H1 (cell line): ENCODE measurements around the gene GZMM. TPM values are rescaled to one million over a fixed set of nuclear protein-coding genes. Genes with fewer than 3 reads are reported as not detected.

Experiments used
- CTCF ChIA-PET: fragments of 300-600 bp; sonication (Branson Sonifier 250); formaldehyde crosslinking; loops from one replicate; lab custom pipeline; 2021; ENCODE audit not compliant: partially characterized antibody; lab: Charles Lee
- POLR2A ChIA-PET: fragments of 300-600 bp; sonication (Branson Sonifier 250); formaldehyde crosslinking; loops from one replicate; lab custom pipeline; 2021; ENCODE audit warnings: inconsistent platforms; ENCODE audit not compliant: partially characterized antibody; lab: Charles Lee
- DNase-seq, 2 experiments: peaks; one replicate each; pipeline versions ENCODE4 v3.0.0 to v3.0.0-alpha.2; 2010 to 2022; ENCODE audit warnings: low spot score in 2 of 2, low read depth in 1 of 2, mixed read lengths in 1 of 2
- FAIRE-seq: peaks from 2 replicates; lab custom pipeline; 2011; peaks lifted over from hg19 to GRCh38; lab: Jason Lieb, UNC
- H2AFZ ChIP-seq: 2 replicates; pipeline ENCODE4 v1.8.1; 2012; ENCODE audit warnings: low read length, inconsistent platforms
- H2AK5ac ChIP-seq: 2 replicates; pipeline ENCODE4 v1.6.1; 2013; ENCODE audit warnings: low read depth, low read length
- H2BK120ac ChIP-seq: replicated peaks from 2 replicates; pipeline ENCODE3; 2013; ENCODE audit warnings: low read depth, low read length, inconsistent platforms
- H2BK12ac ChIP-seq: 2 replicates; pipeline ENCODE4 v1.6.1; 2013; ENCODE audit warnings: low read depth, low read length
- H2BK15ac ChIP-seq: 2 replicates; pipeline ENCODE4 v1.6.1; 2013; ENCODE audit warnings: low read length
- H2BK20ac ChIP-seq: 2 replicates; pipeline ENCODE4 v1.6.1; 2013; ENCODE audit warnings: low read length
- H2BK5ac ChIP-seq: 2 replicates; pipeline ENCODE4 v1.6.1; 2013; ENCODE audit warnings: low read depth, low read length
- H3K14ac ChIP-seq: 2 replicates; pipeline ENCODE4 v1.6.1; 2013; ENCODE audit warnings: inconsistent platforms; ENCODE audit not compliant: insufficient read length
- H3K18ac ChIP-seq: 2 replicates; pipeline ENCODE4 v1.6.1; 2013; ENCODE audit warnings: low read length; ENCODE audit errors: extremely low read depth
- H3K23ac ChIP-seq: 2 replicates; pipeline ENCODE4 v1.6.1; 2013; ENCODE audit warnings: inconsistent platforms; ENCODE audit not compliant: insufficient read length
- H3K23me2 ChIP-seq: 2 replicates; pipeline ENCODE4 v1.6.1; 2013; ENCODE audit warnings: low read depth, low read length
- H3K27ac ChIP-seq: 2 replicates; pipeline ENCODE4 v1.6.1; 2011; ENCODE audit warnings: low read depth, low read length, inconsistent platforms
- H3K27me3 ChIP-seq, 4 experiments: replicated peaks in 1 of 4; 1 replicate in 1 of 4; 2 replicates in 3 of 4; pipeline versions ENCODE4 v1.6.1 to v1.8.1; 2011 to 2013; ENCODE audit warnings: low read length in 3 of 4, mild to moderate bottlenecking in 3 of 4, inconsistent platforms in 2 of 4, mixed read lengths in 2 of 4, moderate library complexity in 1 of 4; ENCODE audit not compliant: control insufficient read depth in 3 of 4, insufficient read depth in 3 of 4; ENCODE audit errors: extremely low read depth in 1 of 4
- H3K36me3 ChIP-seq, 4 experiments: 2 replicates each; pipeline versions ENCODE4 v1.6.1 to v1.8.1; 2011 to 2013; ENCODE audit warnings: mild to moderate bottlenecking in 4 of 4, low read length in 3 of 4, moderate library complexity in 2 of 4, control low read depth in 1 of 4, inconsistent platforms in 1 of 4; ENCODE audit not compliant: insufficient read depth in 4 of 4, control insufficient read depth in 2 of 4
- H3K4ac ChIP-seq: replicated peaks from 2 replicates; pipeline ENCODE3; 2013; ENCODE audit warnings: low read length, low read depth, mixed read lengths, inconsistent platforms; ENCODE audit not compliant: insufficient read length
- H3K4me1 ChIP-seq, 4 experiments: replicated peaks in 1 of 4; 1 replicate in 1 of 4; 2 replicates in 3 of 4; pipeline versions ENCODE4 v1.6.1 to v1.8.1; 2011 to 2013; ENCODE audit warnings: low read length in 3 of 4, inconsistent platforms in 2 of 4, mixed read lengths in 1 of 4; ENCODE audit not compliant: insufficient read depth in 4 of 4, control insufficient read depth in 3 of 4
- H3K4me2 ChIP-seq, 2 experiments: 2 replicates each; pipeline versions ENCODE4 v1.6.1 to v1.8.1; 2011 to 2013; ENCODE audit warnings: low read depth in 2 of 2, low read length in 2 of 2, control low read depth in 1 of 2, inconsistent platforms in 1 of 2, mild to moderate bottlenecking in 1 of 2; ENCODE audit not compliant: insufficient read depth in 1 of 2
- H3K4me3 ChIP-seq, 4 experiments: fragments of 200-600, 300-600 bp in 1 of 4; sonication (generic), shearing (Covaris generic), sonication (Bioruptor Twin) in 1 of 4; 2 replicates each; pipeline versions ENCODE4 v1.5.1 to v1.8.1; 2011 to 2016; ENCODE audit warnings: low read length in 4 of 4, low read depth in 3 of 4, control low read depth in 2 of 4, inconsistent platforms in 2 of 4, mild to moderate bottlenecking in 2 of 4, mixed read lengths in 1 of 4, moderate library complexity in 1 of 4; ENCODE audit not compliant: insufficient read depth in 2 of 4; ENCODE audit errors: extremely low read depth in 1 of 4
- H3K56ac ChIP-seq: replicated peaks from 2 replicates; pipeline ENCODE3; 2013; ENCODE audit warnings: low read depth, mild to moderate bottlenecking, mixed read lengths, low read length, inconsistent platforms; ENCODE audit not compliant: insufficient read length
- H3K79me1 ChIP-seq: 2 replicates; pipeline ENCODE4 v1.6.1; 2013; ENCODE audit warnings: low read depth, low read length, control low read depth
- H3K79me2 ChIP-seq, 2 experiments: 2 replicates each; pipeline versions ENCODE4 v1.6.1 to v1.8.1; 2012 to 2013; ENCODE audit warnings: low read length in 2 of 2, mild to moderate bottlenecking in 2 of 2, inconsistent platforms in 1 of 2; ENCODE audit not compliant: insufficient read depth in 2 of 2, control insufficient read depth in 1 of 2
- H3K9ac ChIP-seq, 4 experiments: replicated peaks in 1 of 4; 1 replicate in 1 of 4; 2 replicates in 3 of 4; pipeline versions ENCODE4 v1.6.1 to v1.8.1; 2011 to 2013; ENCODE audit warnings: low read depth in 3 of 4, low read length in 3 of 4, control low read depth in 2 of 4, mild to moderate bottlenecking in 2 of 4, moderate library complexity in 2 of 4, inconsistent platforms in 1 of 4; ENCODE audit errors: extremely low read depth in 1 of 4
- H3K9me3 ChIP-seq, 2 experiments: 2 replicates each; pipeline versions ENCODE4 v1.6.1 to v1.8.1; 2012 to 2013; ENCODE audit warnings: mild to moderate bottlenecking in 2 of 2, moderate library complexity in 2 of 2, control low read depth in 1 of 2, inconsistent platforms in 1 of 2, low read depth in 1 of 2, low read length in 1 of 2, mixed read lengths in 1 of 2; ENCODE audit not compliant: insufficient read depth in 2 of 2
- H4K20me1 ChIP-seq, 2 experiments: replicated peaks in 1 of 2; 2 replicates each; pipeline versions ENCODE3 to v1.8.1; 2011 to 2013; ENCODE audit warnings: inconsistent platforms in 2 of 2, low read length in 2 of 2, mild to moderate bottlenecking in 1 of 2; ENCODE audit not compliant: insufficient read depth in 2 of 2, control insufficient read depth in 1 of 2
- H4K5ac ChIP-seq: 2 replicates; pipeline ENCODE4 v1.6.1; 2013; ENCODE audit warnings: low read length, low read depth, mixed read lengths, inconsistent platforms; ENCODE audit not compliant: insufficient read length
- H4K8ac ChIP-seq: 2 replicates; pipeline ENCODE4 v1.8.0; 2013; ENCODE audit warnings: mild to moderate bottlenecking, moderate library complexity, low read length, inconsistent platforms; ENCODE audit not compliant: insufficient read depth; ENCODE audit errors: extremely low read depth
- H4K91ac ChIP-seq: replicated peaks from 2 replicates; pipeline ENCODE3; 2013; ENCODE audit warnings: low read length, mixed read lengths, inconsistent platforms; ENCODE audit not compliant: insufficient read length
- EP300 ChIP-seq, 2 experiments: IDR thresholded peaks; 1 replicate in 1 of 2; 2 replicates in 1 of 2; pipeline ENCODE4 v1.6.1; 2011 to 2012; ENCODE audit warnings: low read depth in 2 of 2, low read length in 2 of 2, mild to moderate bottlenecking in 2 of 2, borderline replicate concordance in 1 of 2, inconsistent platforms in 1 of 2, moderate library complexity in 1 of 2
- RBBP5 ChIP-seq: IDR thresholded peaks from 2 replicates; pipeline ENCODE4 v1.7.1; 2012; ENCODE audit warnings: low read depth, mild to moderate bottlenecking, inconsistent platforms, low read length, moderate library complexity, borderline replicate concordance
- RNF2 ChIP-seq: fragments of 200-900, 300-1000 bp; sonication (generic); IDR thresholded peaks from 2 replicates; pipeline ENCODE4 v1.7.1; 2016; ENCODE audit warnings: borderline replicate concordance, low read depth, mild to moderate bottlenecking, antibody characterized with exemption, low read length; ENCODE audit not compliant: poor library complexity, severe bottlenecking; ENCODE audit errors: missing control alignments
- WGBS, 2 experiments: shearing (Covaris generic) in 1 of 2; methylation state at CpG; one replicate each; pipeline versions ENCODE4 v1.1.6 to v1.1.7; 2013 to 2015; ENCODE audit warnings: low lambda C conversion rate in 2 of 2, mixed read lengths in 2 of 2, inconsistent platforms in 1 of 2, low coverage in 1 of 2, missing lambda C conversion rate in 1 of 2; ENCODE audit not compliant: insufficient replicate concordance in 2 of 2, insufficient coverage in 1 of 2, insufficient read length in 1 of 2; ENCODE audit errors: extremely low coverage in 1 of 2, missing lambda C conversion rate in 1 of 2; 5-methylcytosine and 5-hydroxymethylcytosine counted together
- polyA plus RNA-seq, 7 experiments: library from polyadenylated mRNA; depleted of rRNA in 3 of 7; stranded (reverse) in 5 of 7; unstranded in 2 of 7; fragments of >200 nt in 5 of 7; fragments of 200-250 nt in 2 of 7; gene quantifications; 1 replicate in 5 of 7; 2 replicates in 1 of 7; 4 replicates in 1 of 7; pipeline versions ENCODE4 v1.2.1 to v1.2.3, GENCODE V29; 2011 to 2013; ENCODE audit warnings: missing spikeins in 2 of 7, mixed read lengths in 2 of 7
- total RNA-seq: library from RNA; stranded (reverse); fragmentation: NEBNext Ultra II Directional; extraction: Animal tissue kit (Norgen Biotek cat#: 25700); gene quantifications from 2 replicates; pipeline ENCODE4 v1.2.1, GENCODE V29; 2021
- TF ChIP-seq, protein P1 (sequence below): IDR thresholded peaks from 2 replicates; pipeline ENCODE4 v1.6.1; 2012; ENCODE audit warnings: inconsistent platforms
- TF ChIP-seq, protein P2 (sequence below), 3 experiments: IDR thresholded peaks; 1 replicate in 2 of 3; 2 replicates in 1 of 3; pipeline versions ENCODE4 v1.5.1 to v1.6.1; 2011; ENCODE audit warnings: low read length in 3 of 3, mild to moderate bottlenecking in 3 of 3, inconsistent platforms in 2 of 3, low read depth in 1 of 3, moderate library complexity in 1 of 3; ENCODE audit not compliant: insufficient read depth in 1 of 3; ENCODE audit errors: control extremely low read depth in 1 of 3

GZMM gene
- total and polyA plus RNA-seq, 2 of the 8 experiments (the other 6 are each of a cell fraction or from before 2014, with no cell fraction given), result 0.09 to 0.32 TPM

DNA sequence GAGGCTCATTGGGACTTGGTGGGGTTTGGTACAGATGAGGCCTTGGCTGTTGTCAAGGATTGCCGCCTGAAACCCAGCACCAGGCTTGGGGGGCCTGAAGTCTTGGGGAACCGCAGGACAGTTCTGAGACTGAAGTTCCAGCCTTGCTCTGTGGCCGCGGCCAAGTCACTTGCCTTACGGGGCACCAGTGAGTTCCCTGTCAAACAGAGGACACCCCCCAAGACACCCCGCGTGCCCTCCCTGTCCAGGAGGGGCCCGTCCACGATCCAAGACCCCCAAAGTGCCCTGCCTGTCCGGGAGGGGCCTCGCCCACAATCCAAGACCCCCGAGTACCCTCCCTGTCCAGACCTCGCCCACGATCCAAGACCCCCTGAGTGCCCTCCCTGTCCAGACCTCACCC is 9.8 kb upstream of the GZMM start:
- Histone ChIP-seq H2BK12ac (no peak overlapping the region), H3K56ac (no peak overlapping the region), H3K79me1 (peaks cover 20% of the 10 kb centered on the region), H2AFZ (no peak overlapping the region), H3K27ac (no peak overlapping the region), H2BK15ac (no peak overlapping the region), H4K8ac (no peak overlapping the region), H3K18ac (no peak overlapping the region), H4K20me1 (peaks cover 22 to 32% of the 10 kb centered on the region in 2 experiments), H3K23ac (no peak overlapping the region), H2BK20ac (no peak overlapping the region), H4K91ac (no peak overlapping the region), H3K79me2 (peaks cover 0 to 40% of the 10 kb centered on the region in 2 experiments; a peak in 2 of 4 replicates), H3K9ac (no peak overlapping the region), H3K4ac (no peak overlapping the region), H2BK5ac (no peak overlapping the region), H3K4me2 (peak overlapping the region in 1 of 2 experiments; percentile 74; a peak in 1 of 4 replicates), H3K27me3 (no peaks in the 10 kb centered on the region), H3K9me3 (no peaks in the 10 kb centered on the region), H3K4me3 (peak overlapping the region in 1 of 4 experiments; percentile 100; a peak in 2 of 8 replicates), H2BK120ac (no peak overlapping the region), H2AK5ac (no peak overlapping the region), H3K4me1 (peaks cover 0 to 10% (median 8%) of the 10 kb centered on the region in 4 experiments; a peak in 6 of 7 replicates), H3K36me3 (peaks cover 8 to 26% (median 21%) of the 10 kb centered on the region in 4 experiments; a peak in 6 of 8 replicates), H4K5ac (no peak overlapping the region), H3K14ac (no peak overlapping the region), H3K23me2 (peaks cover 5% of the 10 kb centered on the region; the same call in 1 of the 2 replicates)
- ChIA-PET POLR2A (interaction anchor here (3.0 to 5.1 kb wide), 2 partner anchors 8 to 43 kb away, joined by 19 to 43 read pairs; partner anchors contain the start of gene GZMM), CTCF (interaction anchor here (0.9 to 2.0 kb wide), 4 partner anchors 24 to 150 kb away, joined by 3 to 6 read pairs (median 4); no protein-coding TSS in a partner anchor)
- DNase-seq (no peak), FAIRE-seq (no peak)
- TF ChIP-seq, protein P1, sequence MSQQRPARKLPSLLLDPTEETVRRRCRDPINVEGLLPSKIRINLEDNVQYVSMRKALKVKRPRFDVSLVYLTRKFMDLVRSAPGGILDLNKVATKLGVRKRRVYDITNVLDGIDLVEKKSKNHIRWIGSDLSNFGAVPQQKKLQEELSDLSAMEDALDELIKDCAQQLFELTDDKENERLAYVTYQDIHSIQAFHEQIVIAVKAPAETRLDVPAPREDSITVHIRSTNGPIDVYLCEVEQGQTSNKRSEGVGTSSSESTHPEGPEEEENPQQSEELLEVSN, result no peak
- TF ChIP-seq RBBP5 (no peak), RNF2 (no peak), EP300 (IDR thresholded peaks at IDR 0.05; ENCODE audit: borderline replicate concordance in 1 of 2, low read depth in 2 of 2, low read length in 2 of 2) (no peak)
- TF ChIP-seq, protein P2, sequence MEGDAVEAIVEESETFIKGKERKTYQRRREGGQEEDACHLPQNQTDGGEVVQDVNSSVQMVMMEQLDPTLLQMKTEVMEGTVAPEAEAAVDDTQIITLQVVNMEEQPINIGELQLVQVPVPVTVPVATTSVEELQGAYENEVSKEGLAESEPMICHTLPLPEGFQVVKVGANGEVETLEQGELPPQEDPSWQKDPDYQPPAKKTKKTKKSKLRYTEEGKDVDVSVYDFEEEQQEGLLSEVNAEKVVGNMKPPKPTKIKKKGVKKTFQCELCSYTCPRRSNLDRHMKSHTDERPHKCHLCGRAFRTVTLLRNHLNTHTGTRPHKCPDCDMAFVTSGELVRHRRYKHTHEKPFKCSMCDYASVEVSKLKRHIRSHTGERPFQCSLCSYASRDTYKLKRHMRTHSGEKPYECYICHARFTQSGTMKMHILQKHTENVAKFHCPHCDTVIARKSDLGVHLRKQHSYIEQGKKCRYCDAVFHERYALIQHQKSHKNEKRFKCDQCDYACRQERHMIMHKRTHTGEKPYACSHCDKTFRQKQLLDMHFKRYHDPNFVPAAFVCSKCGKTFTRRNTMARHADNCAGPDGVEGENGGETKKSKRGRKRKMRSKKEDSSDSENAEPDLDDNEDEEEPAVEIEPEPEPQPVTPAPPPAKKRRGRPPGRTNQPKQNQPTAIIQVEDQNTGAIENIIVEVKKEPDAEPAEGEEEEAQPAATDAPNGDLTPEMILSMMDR (IDR thresholded peaks at IDR 0.05; ENCODE audit: control extremely low read depth in 1 of 3, insufficient read depth in 1 of 3, low read depth in 1 of 3, low read length in 3 of 3), result 0 out of 4 replicates have a peak, but pooled peaks of 1 of the 3 experiments have one; percentile 6
- WGBS, 2 experiments, result 87% methylated on average over 14 of the region's 14 CpGs; no CpG with 5 or more reads in 1 of the 2 experiments
